HepG2 (cell line): ENCODE results near the gene MAP2K1. TPM values are rescaled to one million over a fixed set of nuclear protein-coding genes. Genes with fewer than 3 reads are reported as not detected.
A peak's percentile ranks its signal among the peaks of the same experiment; 100 is the strongest.

Experiments
- ARID2 ChIP-seq: sonication (generic); formaldehyde crosslinking; IDR thresholded peaks from 2 replicates; pipeline ENCODE4 v1.8.1; 2022; ENCODE audit warnings: mild to moderate bottlenecking, missing genetic modification reagents, borderline replicate concordance
- DBP ChIP-seq: sonication (generic); formaldehyde crosslinking; IDR thresholded peaks from 2 replicates; pipeline ENCODE4 v1.4.0; 2020; ENCODE audit warnings: missing genetic modification reagents; ENCODE audit errors: not compliant biosample characterization
- FOXA3 ChIP-seq: IDR thresholded peaks from 2 replicates; pipeline ENCODE4 v1.6.1; 2016; ENCODE audit warnings: missing genetic modification reagents, missing compliant biosample characterization
- GABPA ChIP-seq, 2 experiments: IDR thresholded peaks; 2 replicates each; pipeline ENCODE4 v1.6.1; 2011 to 2016; ENCODE audit warnings: low read depth in 2 of 2, low read length in 1 of 2, missing biosample characterization in 1 of 2, missing genetic modification characterization in 1 of 2
- IKZF4 ChIP-seq: sonication (generic); formaldehyde crosslinking; IDR thresholded peaks from 2 replicates; pipeline ENCODE4 v1.5.1; 2020; ENCODE audit warnings: borderline replicate concordance, mild to moderate bottlenecking, low read depth, missing genetic modification reagents; ENCODE audit errors: not compliant biosample characterization
- LBX2 ChIP-seq: sonication (generic); formaldehyde crosslinking; IDR thresholded peaks from 2 replicates; pipeline ENCODE4 v1.5.0; 2020; ENCODE audit warnings: missing genetic modification reagents, mild to moderate bottlenecking, borderline replicate concordance
- NFRKB ChIP-seq: fragments of 450-650 bp; IDR thresholded peaks from 2 replicates; pipeline ENCODE4 v1.6.1; 2017
- ONECUT2 ChIP-seq: sonication (generic); formaldehyde crosslinking; IDR thresholded peaks from 2 replicates; pipeline ENCODE4 v1.4.0; 2020; ENCODE audit warnings: missing genetic modification reagents
- PATZ1 ChIP-seq: sonication (generic); formaldehyde crosslinking; IDR thresholded peaks from 2 replicates; pipeline ENCODE4 v1.4.0; 2020; ENCODE audit warnings: missing genetic modification reagents
- SP4 ChIP-seq: sonication (generic); formaldehyde crosslinking; IDR thresholded peaks from 2 replicates; pipeline ENCODE4 v1.8.1; 2023; ENCODE audit warnings: mild to moderate bottlenecking, missing genetic modification reagents
- ZBTB49 ChIP-seq: sonication (generic); formaldehyde crosslinking; IDR thresholded peaks from 2 replicates; pipeline ENCODE4 v1.4.0; 2020; ENCODE audit warnings: missing genetic modification reagents, borderline replicate concordance
- ZFP36 ChIP-seq: fragments of 150-350 bp; IDR thresholded peaks from 2 replicates; pipeline ENCODE4 v1.6.1; 2018; ENCODE audit warnings: borderline replicate concordance, low read length, low read depth; ENCODE audit not compliant: partially characterized antibody
- ZNF432 ChIP-seq: sonication (generic); formaldehyde crosslinking; IDR thresholded peaks from 2 replicates; pipeline ENCODE4 v1.5.0; 2020; ENCODE audit warnings: missing genetic modification reagents, mild to moderate bottlenecking, borderline replicate concordance
- ZNF513 ChIP-seq: sonication (generic); formaldehyde crosslinking; conservative IDR thresholded peaks from 2 replicates; pipeline ENCODE4 v1.5.0; 2020; ENCODE audit warnings: missing genetic modification reagents
- ZNF567 ChIP-seq: sonication (generic); formaldehyde crosslinking; IDR thresholded peaks from 2 replicates; pipeline ENCODE4 v1.8.1; 2023; ENCODE audit warnings: mild to moderate bottlenecking, missing genetic modification reagents, borderline replicate concordance
- ZNF615 ChIP-seq: sonication (generic); formaldehyde crosslinking; IDR thresholded peaks from 2 replicates; pipeline ENCODE4 v1.5.0; 2020; ENCODE audit warnings: mild to moderate bottlenecking, missing genetic modification reagents, borderline replicate concordance
- ZSCAN20 ChIP-seq: sonication (generic); formaldehyde crosslinking; IDR thresholded peaks from 2 replicates; pipeline ENCODE4 v1.4.0; 2020; ENCODE audit warnings: missing genetic modification reagents, mild to moderate bottlenecking, borderline replicate concordance
- polyA plus RNA-seq, 8 experiments: library from polyadenylated mRNA; depleted of rRNA in 3 of 8; stranded (reverse) in 7 of 8; unstranded in 1 of 8; fragments of >200 nt; fragmentation: Illumina TruSeq in 4 of 8; extraction: Trizol in 4 of 8; gene quantifications; 2 replicates each; pipeline versions ENCODE4 v1.2.1 to v1.2.3, GENCODE V29; 2011 to 2016; ENCODE audit warnings: low read depth in 4 of 8, missing spikeins in 1 of 8, mixed read lengths in 1 of 8; ENCODE audit not compliant: insufficient read depth in 1 of 8
- total RNA-seq, 5 experiments: library from RNA; depleted of rRNA; stranded (reverse); fragments of >200 nt; fragmentation: Illumina TruSeq; extraction: Trizol; gene quantifications; 2 replicates each; pipeline ENCODE4 v1.2.3, GENCODE V29; 2016; ENCODE audit warnings: low read depth in 1 of 5

MAP2K1 gene
- total and polyA plus RNA-seq, 2 of the 13 experiments (the other 11 are each of a cell fraction or from before 2014, with no cell fraction given) = 24.1 to 49.2 TPM

- peak; percentile 72 for TF ChIP-seq GABPA (IDR thresholded peaks at IDR 0.05; ENCODE audit: low read depth, low read length)
- peak; percentile 89 for TF ChIP-seq GABPA (CRISPR knock-in tag; IDR thresholded peaks at IDR 0.05; ENCODE audit: low read depth)
- TF ChIP-seq PATZ1 (CRISPR knock-in tag) = peak; percentile 71
- TF ChIP-seq NFRKB = no peak
- no peak for TF ChIP-seq ZNF615 (CRISPR knock-in tag)
- TF ChIP-seq ZFP36 = no peak
- TF ChIP-seq IKZF4 (CRISPR knock-in tag) = no peak
- no peak for TF ChIP-seq DBP (CRISPR knock-in tag)
- TF ChIP-seq LBX2 (CRISPR knock-in tag) = no peak
- no peak for TF ChIP-seq ZNF513
- no peak; the same call in 1 of the 2 replicates for TF ChIP-seq ARID2 (CRISPR knock-in tag)
- TF ChIP-seq ZBTB49 (CRISPR knock-in tag) = no peak
- no peak for TF ChIP-seq ZNF432 (CRISPR knock-in tag)
- no peak for TF ChIP-seq ZNF567 (CRISPR knock-in tag)
- no peak for TF ChIP-seq ZSCAN20
- TF ChIP-seq SP4 = peak; percentile 93
- no peak for TF ChIP-seq ONECUT2 (CRISPR knock-in tag)
- peak; percentile 59 for TF ChIP-seq FOXA3 (CRISPR knock-in tag)
Observed at GRCh38 chr15:66386204-66387123, at the start of gene MAP2K1 (continued).
